GM12878 (cell line): Measurements from ENCODE around the gene CCR7.
A peak's percentile ranks its signal among the peaks of the same experiment; 100 is the strongest.

Experiments used
- EZH2 ChIP-seq: IDR thresholded peaks from 2 replicates; pipeline ENCODE4 v1.6.1; 2012; ENCODE audit warnings: low read depth, mild to moderate bottlenecking, control low read depth, inconsistent platforms, low read length, borderline replicate concordance; ENCODE audit not compliant: control insufficient read depth
- GABPA ChIP-seq: IDR thresholded peaks from 2 replicates; pipeline ENCODE4 v1.6.1; 2014; ENCODE audit warnings: antibody characterized with exemption, low read depth, mild to moderate bottlenecking, inconsistent platforms
- HDAC6 ChIP-seq: fragments of 200-600 bp; sonication (generic); IDR thresholded peaks from one replicate; pipeline ENCODE4 v1.8.0; 2017; ENCODE audit warnings: antibody characterized with exemption; ENCODE audit not compliant: unreplicated experiment
- ZNF207 ChIP-seq: fragments of 450-650 bp; IDR thresholded peaks from 2 replicates; pipeline ENCODE4 v1.6.1; 2014; ENCODE audit warnings: antibody characterized with exemption, mild to moderate bottlenecking, borderline replicate concordance

GRCh38 chr17:40598619-40599467 lies 33.6 kb upstream of the CCR7 start:
- TF ChIP-seq GABPA: peak; percentile 63; the same call in 1 of the 2 replicates
- no peak for TF ChIP-seq EZH2
- TF ChIP-seq ZNF207: 0 out of 2 replicates have a peak, but pooled peaks have one; percentile 25
- no peak for TF ChIP-seq HDAC6
